RWPE2 (cell line): ENCODE data around the gene PSEN1.

Experiments
- ATAC-seq: fragments of 200-7000 bp; cut with Tn5 transposase; 3 replicates; pipeline ENCODE4 v1.9.1; 2021; ENCODE audit warnings: low read depth
- DNase-seq: peaks from one replicate; pipeline ENCODE4 v3.0.0-alpha.2; 2020; ENCODE audit warnings: low spot score
- H3K27ac ChIP-seq: fragments of 450-650 bp; 2 replicates; pipeline ENCODE4 v1.5.1; 2017; ENCODE audit warnings: mild to moderate bottlenecking; ENCODE audit not compliant: poor library complexity, severe bottlenecking
- H3K27me3 ChIP-seq: fragments of 250-450 bp; sonication (Bioruptor Pico); 2 replicates; pipeline ENCODE4 v1.5.1; 2021; ENCODE audit warnings: mild to moderate bottlenecking, moderate library complexity; ENCODE audit not compliant: insufficient read depth, poor library complexity, severe bottlenecking
- H3K36me3 ChIP-seq: fragments of 250-450 bp; sonication (Bioruptor Pico); 2 replicates; pipeline ENCODE4 v1.5.1; 2020; ENCODE audit warnings: low read depth, mild to moderate bottlenecking, moderate library complexity
- H3K4me1 ChIP-seq: fragments of 250-450 bp; sonication (Bioruptor Pico); 2 replicates; pipeline ENCODE4 v1.5.1; 2021; ENCODE audit warnings: mild to moderate bottlenecking, moderate library complexity; ENCODE audit not compliant: insufficient read depth, poor library complexity, severe bottlenecking
- H3K4me3 ChIP-seq: fragments of 250-450 bp; sonication (Bioruptor Pico); 2 replicates; pipeline ENCODE4 v1.5.1; 2021; ENCODE audit warnings: mild to moderate bottlenecking, moderate library complexity; ENCODE audit not compliant: severe bottlenecking
- H3K9me3 ChIP-seq: fragments of 250-450 bp; sonication (Bioruptor Pico); 2 replicates; pipeline ENCODE4 v1.5.1; 2021; ENCODE audit warnings: mild to moderate bottlenecking, moderate library complexity; ENCODE audit not compliant: severe bottlenecking
- CTCF ChIP-seq: fragments of 450-650 bp; IDR thresholded peaks from one replicate; pipeline ENCODE4 v1.5.1; 2017; ENCODE audit warnings: mild to moderate bottlenecking, moderate library complexity; ENCODE audit not compliant: poor library complexity, severe bottlenecking

The PSEN1 gene

GRCh38 chr14:73253721-73254120 lies 117.4 kb downstream of the PSEN1 start:
- H3K36me3 ChIP-seq, result no peaks in the 10 kb centered on the region
- DNase-seq, result no peak
- no peak overlapping the region for H3K4me3 ChIP-seq
- no peaks in the 10 kb centered on the region for H3K4me1 ChIP-seq
- no peak overlapping the region for H3K27ac ChIP-seq
- no peaks in the 10 kb centered on the region for H3K27me3 ChIP-seq
- no peak for ATAC-seq
- no peak for TF ChIP-seq CTCF
- no peaks in the 10 kb centered on the region for H3K9me3 ChIP-seq

GRCh38 chr14:73254247-73255004 lies 118.1 kb downstream of the PSEN1 start:
- no peak for ATAC-seq
- peak; percentile 68 for DNase-seq
- Histone ChIP-seq H3K36me3 (no peaks in the 10 kb centered on the region), H3K9me3 (no peaks in the 10 kb centered on the region), H3K4me1 (no peaks in the 10 kb centered on the region), H3K27me3 (no peaks in the 10 kb centered on the region), H3K27ac (no peak overlapping the region), H3K4me3 (no peak overlapping the region)
- TF ChIP-seq CTCF, result no peak

GRCh38 chr14:73255005-73255400 lies 118.7 kb downstream of the PSEN1 start:
- Histone ChIP-seq H3K27me3 (no peaks in the 10 kb centered on the region), H3K4me3 (no peak overlapping the region), H3K9me3 (no peaks in the 10 kb centered on the region), H3K27ac (no peak overlapping the region), H3K36me3 (no peaks in the 10 kb centered on the region), H3K4me1 (no peaks in the 10 kb centered on the region)
- TF ChIP-seq CTCF, result no peak
- DNase-seq (no peak), ATAC-seq (no peak)

GRCh38 chr14:73255693-73256225 lies 119.5 kb downstream of the PSEN1 start:
- no peaks in the 10 kb centered on the region for H3K4me1 ChIP-seq
- TF ChIP-seq CTCF, result no peak
- H3K36me3 ChIP-seq, result no peaks in the 10 kb centered on the region
- ATAC-seq, result no peak
- DNase-seq, result peak; percentile 29
- H3K4me3 ChIP-seq, result no peak overlapping the region
- H3K9me3 ChIP-seq, result no peaks in the 10 kb centered on the region
- no peaks in the 10 kb centered on the region for H3K27me3 ChIP-seq
- H3K27ac ChIP-seq, result no peak overlapping the region

- H3K27ac ChIP-seq, result no peak overlapping the region
- ATAC-seq, result no peak
- H3K36me3 ChIP-seq, result no peaks in the 10 kb centered on the region
- no peak for TF ChIP-seq CTCF
- no peaks in the 10 kb centered on the region for H3K27me3 ChIP-seq
- H3K4me3 ChIP-seq, result no peak overlapping the region
- no peak for DNase-seq
- H3K9me3 ChIP-seq, result no peaks in the 10 kb centered on the region
- no peaks in the 10 kb centered on the region for H3K4me1 ChIP-seq
These were observed 121.8 kb downstream of the PSEN1 start for GRCh38 chr14:73258076-73258475.
